GM20431 (cell line): ENCODE data around the gene SH2D6.
"Not testable (repeated sequence)": the region's sequence is repeated elsewhere in the genome, so short reads cannot be mapped to it uniquely, and the experiment has no call there.

ENCODE experiments used
- in situ Hi-C: fragments of 300-500 bp; cut with MseI, MboI; formaldehyde crosslinking; loops from one replicate; pipeline ENCODE4 v1.15.0; 2020; ENCODE audit warnings: low sequenced_read_pairs; ENCODE audit not compliant: unreplicated experiment

SH2D6 gene

GRCh38 chr2:85437488-85438200 is 19.1 kb downstream of the SH2D6 start:
- in situ Hi-C loops = no loop called here

- in situ Hi-C loops = no loop called here
These were observed 19.9 kb downstream of the SH2D6 start for GRCh38 chr2:85438201-85439024.

GRCh38 chr2:85439025-85439472 is 20.5 kb downstream of the SH2D6 start:
- in situ Hi-C loops = no loop called here

- in situ Hi-C loops = not testable (repeated sequence)
These were observed 21.1 kb downstream of the SH2D6 start for GRCh38 chr2:85439569-85439968.

- in situ Hi-C loops = no loop called here
These were observed 21.5 kb downstream of the SH2D6 start for GRCh38 chr2:85439986-85440385.

- in situ Hi-C loops = no loop called here
These were observed 22.2 kb downstream of the SH2D6 start for GRCh38 chr2:85440729-85441128.

GRCh38 chr2:85441864-85442263 is 23.4 kb downstream of the SH2D6 start:
- in situ Hi-C loops = no loop called here

GRCh38 chr2:85444629-85445172 is 26.2 kb downstream of the SH2D6 start:
- in situ Hi-C loops = no loop called here

GRCh38 chr2:85445316-85446295 is 27.1 kb downstream of the SH2D6 start:
- in situ Hi-C loops = no loop called here

GRCh38 chr2:85446296-85447221 is 28.0 kb downstream of the SH2D6 start:
- in situ Hi-C loops = no loop called here

GRCh38 chr2:85447222-85447585 is 28.7 kb downstream of the SH2D6 start:
- in situ Hi-C loops = no loop called here

- in situ Hi-C loops = no loop called here
These were observed 30.1 kb downstream of the SH2D6 start for GRCh38 chr2:85448461-85449213.

- in situ Hi-C loops = no loop called here
These were observed 30.7 kb downstream of the SH2D6 start for GRCh38 chr2:85449214-85449588.

- in situ Hi-C loops = no loop called here
These were observed 33.7 kb downstream of the SH2D6 start for GRCh38 chr2:85452237-85452636.

- in situ Hi-C loops = no loop called here
These were observed 35.1 kb downstream of the SH2D6 start for GRCh38 chr2:85453571-85453970.

GRCh38 chr2:85455552-85456090 is 37.1 kb downstream of the SH2D6 start:
- in situ Hi-C loops = no loop called here

GRCh38 chr2:85457043-85457442 is 38.5 kb downstream of the SH2D6 start:
- in situ Hi-C loops = no loop called here

- in situ Hi-C loops = no loop called here
These were observed 39.4 kb downstream of the SH2D6 start for GRCh38 chr2:85457877-85458316.
